Measurements from ENCODE around the gene SNAPC2.

- TF ChIP-seq, protein P1, sequence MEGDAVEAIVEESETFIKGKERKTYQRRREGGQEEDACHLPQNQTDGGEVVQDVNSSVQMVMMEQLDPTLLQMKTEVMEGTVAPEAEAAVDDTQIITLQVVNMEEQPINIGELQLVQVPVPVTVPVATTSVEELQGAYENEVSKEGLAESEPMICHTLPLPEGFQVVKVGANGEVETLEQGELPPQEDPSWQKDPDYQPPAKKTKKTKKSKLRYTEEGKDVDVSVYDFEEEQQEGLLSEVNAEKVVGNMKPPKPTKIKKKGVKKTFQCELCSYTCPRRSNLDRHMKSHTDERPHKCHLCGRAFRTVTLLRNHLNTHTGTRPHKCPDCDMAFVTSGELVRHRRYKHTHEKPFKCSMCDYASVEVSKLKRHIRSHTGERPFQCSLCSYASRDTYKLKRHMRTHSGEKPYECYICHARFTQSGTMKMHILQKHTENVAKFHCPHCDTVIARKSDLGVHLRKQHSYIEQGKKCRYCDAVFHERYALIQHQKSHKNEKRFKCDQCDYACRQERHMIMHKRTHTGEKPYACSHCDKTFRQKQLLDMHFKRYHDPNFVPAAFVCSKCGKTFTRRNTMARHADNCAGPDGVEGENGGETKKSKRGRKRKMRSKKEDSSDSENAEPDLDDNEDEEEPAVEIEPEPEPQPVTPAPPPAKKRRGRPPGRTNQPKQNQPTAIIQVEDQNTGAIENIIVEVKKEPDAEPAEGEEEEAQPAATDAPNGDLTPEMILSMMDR (IDR thresholded peaks at IDR 0.05), result no peak
- TF ChIP-seq ZFX (IDR thresholded peaks at IDR 0.05; ENCODE audit: borderline replicate concordance), result no peak
Measured at GRCh38 chr19:7870571-7871436, 49.3 kb upstream of the SNAPC2 start.
